GM21515 (cell line): ENCODE results near the gene KIF3A.

Experiments
- ATAC-seq: cut with Tn5 transposase; IDR thresholded peaks from one replicate; pipeline ENCODE4 v1.9.1; 2021; ENCODE audit not compliant: unreplicated experiment

The KIF3A gene

DNA sequence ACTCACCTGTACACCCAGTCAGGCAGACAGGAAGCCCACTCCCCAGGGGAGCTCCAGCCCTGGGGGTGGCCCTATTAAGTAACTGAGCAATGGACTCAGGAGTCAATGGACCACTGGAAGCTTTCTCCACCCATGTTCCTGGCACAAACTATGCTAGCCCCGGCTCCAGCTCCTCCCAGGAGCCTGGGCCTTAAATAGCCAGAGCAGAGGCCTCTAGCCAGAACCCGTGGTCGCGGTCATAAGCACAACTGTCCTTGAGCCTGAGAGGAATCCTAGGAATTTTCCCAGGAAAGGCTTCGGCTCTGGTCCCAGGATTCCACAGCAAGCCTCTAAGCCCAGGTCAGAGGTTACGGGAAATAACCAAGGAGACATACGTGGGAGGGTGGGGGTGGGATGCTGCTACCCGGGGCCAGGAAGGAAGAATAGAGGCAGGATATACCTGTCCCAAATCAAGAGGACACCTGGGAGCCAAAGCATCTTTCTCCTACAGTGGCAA lies 34.2 kb upstream of the KIF3A start:
- no peak for ATAC-seq

DNA sequence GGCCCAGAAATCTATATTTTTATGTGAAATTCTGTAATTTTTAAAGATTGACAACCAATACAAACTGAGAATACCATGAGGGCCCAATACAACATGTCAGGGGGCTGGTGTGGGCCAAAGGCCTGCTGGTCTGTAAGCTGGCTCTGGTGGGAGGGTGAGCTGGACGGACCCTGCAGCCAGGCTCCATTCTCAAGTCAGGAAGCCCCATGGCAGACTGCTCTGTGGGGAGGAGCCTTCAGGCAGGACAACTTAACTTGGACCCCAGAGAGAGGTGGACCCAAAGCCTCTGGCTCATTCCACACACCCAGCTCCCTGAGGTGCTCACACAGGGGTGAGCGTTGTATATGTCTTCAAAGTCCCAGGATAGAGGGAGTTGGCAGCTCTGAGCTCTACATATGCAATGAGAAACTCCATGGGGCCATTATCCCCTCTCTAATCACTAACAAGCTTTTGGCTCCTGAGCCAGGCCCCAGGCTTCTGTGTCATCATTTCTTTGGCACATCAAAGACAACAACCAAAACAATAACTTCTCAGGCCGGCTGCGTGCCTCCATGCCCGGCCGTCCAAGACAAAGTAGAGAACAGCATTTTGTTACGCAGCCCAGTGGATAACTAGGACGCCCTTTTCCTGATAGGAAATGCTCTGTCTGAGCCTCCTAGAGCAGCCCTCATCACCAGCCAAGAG lies 33.3 kb upstream of the KIF3A start:
- no peak for ATAC-seq

DNA sequence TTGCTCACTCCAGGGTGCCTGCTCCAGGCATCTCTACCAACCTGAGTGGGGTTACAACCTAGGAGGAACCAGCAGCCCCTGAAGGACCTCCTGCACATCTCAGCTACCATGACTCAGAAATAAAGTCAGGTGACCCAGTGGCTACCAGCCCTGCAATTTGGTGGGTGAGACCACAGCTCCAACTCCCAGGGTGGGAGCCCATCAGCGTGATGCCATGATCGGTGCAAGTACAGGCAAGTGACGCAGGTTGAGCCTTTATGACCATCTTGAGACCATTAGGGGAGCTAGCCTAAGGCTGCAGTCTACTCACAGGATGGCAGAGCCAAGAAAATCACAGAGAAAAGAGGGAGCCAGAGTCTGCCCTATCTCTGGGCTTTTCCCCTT lies 31.1 kb upstream of the KIF3A start:
- no peak for ATAC-seq

DNA sequence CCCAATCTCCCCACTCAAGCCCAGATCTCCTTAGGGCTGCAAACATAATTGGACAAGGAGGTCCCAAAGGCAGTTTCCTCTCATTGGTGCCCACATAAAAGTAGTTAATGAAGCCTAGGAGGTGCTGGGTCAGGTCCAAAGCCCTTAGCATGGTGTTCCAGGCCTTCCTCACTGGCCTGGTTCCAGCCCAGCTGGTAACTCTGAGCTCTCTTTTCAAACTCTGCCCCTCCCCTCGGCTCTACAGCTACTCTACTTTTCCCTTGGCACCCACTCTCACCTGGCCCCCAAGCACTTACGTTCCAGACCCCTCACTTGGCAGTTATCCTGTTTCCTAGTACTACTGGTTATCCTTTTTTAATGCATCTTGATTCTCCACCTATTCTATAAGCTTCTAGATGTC lies 29.8 kb upstream of the KIF3A start:
- ATAC-seq = no peak

- ATAC-seq = no peak
These were observed 29.4 kb upstream of the KIF3A start for GRCh38 chr5:132766806-132767055.

DNA sequence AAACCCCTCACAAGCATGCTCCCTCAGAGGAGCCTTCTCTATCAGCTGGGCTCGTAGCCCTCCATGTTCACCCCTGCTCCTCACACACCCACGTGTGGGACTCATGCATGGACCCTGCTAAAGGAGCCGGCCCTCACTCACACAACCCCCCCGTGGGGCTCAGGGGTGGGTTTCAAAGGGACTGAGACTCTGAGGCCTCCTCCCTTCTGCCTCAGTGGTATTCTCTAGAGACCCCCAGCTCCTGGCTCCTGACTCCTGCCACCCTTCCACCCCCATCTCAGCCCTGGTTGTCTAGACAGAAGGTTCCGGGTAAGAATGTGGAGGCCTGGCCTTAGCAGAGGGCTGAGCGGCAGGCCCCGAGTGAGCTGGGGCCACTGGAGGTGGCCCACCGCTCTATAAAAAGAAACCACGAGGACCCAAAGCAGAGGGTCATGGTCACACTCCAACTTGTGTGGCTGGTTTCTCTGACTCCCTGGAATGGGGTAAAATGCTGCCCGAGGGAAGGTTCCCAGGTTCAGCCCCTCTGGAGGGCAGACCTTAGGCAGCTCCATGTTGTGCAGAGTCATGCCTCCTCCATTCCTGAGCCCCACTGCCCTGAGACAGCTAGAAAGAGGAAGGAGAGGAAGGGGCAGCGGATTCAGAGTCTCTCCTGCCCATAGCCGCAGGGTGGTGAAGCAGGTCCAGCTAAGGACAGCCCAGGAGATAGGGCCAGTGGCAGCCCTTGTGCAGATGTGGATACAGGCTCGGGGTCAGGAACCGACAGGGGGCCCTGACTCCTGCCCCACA lies 28.9 kb upstream of the KIF3A start:
- ATAC-seq = no peak

DNA sequence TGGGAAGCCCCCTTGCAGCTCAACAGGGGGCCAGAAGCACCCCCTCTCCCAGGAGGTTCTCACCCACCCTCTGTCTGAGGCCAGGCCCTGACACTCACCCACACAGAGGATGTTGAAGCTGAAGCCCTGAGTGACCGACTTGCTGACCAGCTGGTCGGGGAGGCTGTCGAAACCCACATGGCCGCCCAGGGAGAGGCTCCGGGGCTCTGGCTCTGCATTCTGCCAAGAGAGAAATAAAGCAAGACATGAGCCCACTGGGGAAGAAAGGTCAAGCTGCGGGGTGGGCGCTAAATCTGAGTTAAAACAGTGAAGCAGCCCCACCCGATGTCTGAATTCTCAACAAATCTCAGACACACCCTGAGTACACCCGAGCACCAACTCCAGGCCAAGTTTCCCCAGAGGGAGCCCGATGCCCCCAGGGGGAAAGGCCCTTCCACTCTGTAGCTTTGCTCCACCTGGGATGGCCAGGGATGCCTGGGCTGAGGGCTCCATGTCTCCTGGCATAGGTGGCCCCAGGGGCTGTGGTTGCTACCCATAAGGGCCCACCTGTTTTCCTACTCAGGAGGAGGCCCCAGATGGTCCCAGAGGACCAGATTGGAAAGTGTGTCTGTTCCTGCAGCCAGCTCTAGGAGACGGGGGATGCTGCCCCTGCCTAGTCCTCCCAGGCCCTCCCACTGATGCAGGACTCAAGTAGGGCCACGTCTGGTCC lies 28.1 kb upstream of the KIF3A start:
- ATAC-seq = no peak

GRCh38 chr5:132764671-132765238 lies 27.4 kb upstream of the KIF3A start:
- ATAC-seq = no peak

- no peak for ATAC-seq
These were observed 26.7 kb upstream of the KIF3A start for GRCh38 chr5:132764051-132764450.

- ATAC-seq = no peak
These were observed 26.1 kb upstream of the KIF3A start for GRCh38 chr5:132763181-132764036.

DNA sequence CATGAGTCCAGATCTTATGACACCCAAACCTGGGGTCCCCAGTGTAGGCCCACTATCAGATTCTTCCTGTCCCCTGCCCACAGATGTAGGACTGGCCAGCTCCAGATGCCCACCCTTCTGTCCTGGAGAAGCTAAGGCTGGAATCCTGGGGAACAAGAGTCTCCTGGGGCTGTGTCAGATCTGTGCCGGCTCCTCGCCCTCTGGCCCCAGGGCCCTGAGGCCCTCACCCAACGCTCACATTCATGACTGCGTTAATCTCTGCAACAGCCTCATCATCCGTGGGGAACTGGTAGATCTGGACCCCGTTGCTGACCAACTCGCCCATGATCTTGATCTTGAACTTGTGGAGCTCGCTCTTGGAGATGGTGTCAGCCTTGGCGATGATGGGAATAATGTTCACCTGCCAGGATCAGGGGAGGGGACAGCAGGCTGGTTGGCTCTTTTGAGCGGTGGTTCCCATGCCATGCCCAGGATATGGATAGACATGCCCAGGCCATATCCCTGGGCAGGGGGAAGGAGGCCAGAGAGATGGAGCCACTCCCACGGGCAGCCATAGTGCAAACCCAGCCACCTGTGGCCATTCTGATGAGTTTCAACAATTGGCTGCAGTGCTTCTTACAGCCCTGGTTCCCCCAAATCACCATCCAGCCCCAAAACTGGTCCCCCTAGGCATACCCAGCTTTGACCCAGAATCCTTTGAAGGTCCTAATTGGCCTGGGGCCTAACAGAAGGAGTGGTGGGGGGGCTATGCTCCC lies 25.1 kb upstream of the KIF3A start:
- ATAC-seq = no peak

DNA sequence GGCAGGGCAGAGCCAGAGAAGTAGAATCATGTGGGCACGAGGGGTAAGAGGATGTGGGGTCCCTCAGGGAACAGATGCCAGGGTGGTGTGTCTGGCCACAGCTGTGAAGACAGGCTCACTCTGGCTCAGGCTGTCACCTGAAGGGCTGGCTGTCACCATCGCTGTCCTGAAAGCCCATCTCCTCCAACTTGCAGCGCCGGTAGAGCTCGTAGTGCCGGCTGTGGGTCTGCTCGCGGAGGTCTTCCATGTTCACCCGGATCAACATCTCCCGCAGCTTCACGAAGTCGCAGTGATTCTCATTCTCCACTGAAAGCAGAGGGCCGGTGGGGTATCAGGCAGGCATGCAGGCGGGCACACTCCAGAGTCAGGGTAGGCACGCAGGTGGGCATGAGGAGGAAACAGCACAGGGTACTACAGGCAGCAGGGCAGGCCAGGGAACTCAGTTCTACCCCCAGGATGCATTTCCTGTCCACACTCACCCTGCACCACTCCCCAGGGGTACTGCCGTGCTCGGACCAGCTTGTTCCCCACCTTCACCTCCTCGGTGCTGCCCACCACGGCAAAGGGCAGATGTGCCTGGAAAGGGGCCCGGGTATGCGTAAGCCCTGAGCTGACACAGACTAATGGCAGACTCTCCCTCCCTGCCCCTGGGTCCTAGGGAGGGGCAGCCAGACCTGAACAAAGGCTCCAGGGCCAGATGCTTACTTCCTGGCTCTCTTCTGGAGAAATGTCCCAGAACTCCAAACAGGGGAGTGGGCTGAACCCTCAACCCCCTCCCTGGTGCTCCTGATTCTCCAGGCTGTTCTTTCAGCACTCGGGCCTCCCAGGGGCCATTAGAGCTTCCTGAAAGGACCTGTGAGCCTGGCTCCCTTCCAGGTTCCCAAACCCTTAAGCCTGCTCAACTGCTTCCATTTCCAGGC lies 24.2 kb upstream of the KIF3A start:
- no peak for ATAC-seq

- ATAC-seq = no peak
These were observed 23.4 kb upstream of the KIF3A start for GRCh38 chr5:132760601-132761317.

DNA sequence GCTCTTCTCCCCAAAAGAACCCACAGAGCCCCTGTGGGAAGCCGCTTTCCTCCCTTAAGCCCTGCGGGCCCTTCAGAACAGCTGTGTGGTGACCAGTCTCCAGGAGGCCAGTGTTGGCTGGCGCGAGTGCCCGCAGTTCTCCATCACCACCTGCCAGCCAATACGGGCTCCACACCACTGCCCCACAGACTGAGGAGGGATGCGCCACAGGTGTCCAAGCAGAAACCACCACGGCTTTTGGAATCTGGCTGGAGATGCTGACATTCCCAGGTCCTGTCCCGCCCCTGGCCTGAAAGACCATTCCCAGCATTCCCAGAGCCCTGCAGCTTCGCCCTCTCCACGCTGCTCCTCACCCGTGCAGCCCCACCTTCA lies 22.7 kb upstream of the KIF3A start:
- no peak for ATAC-seq

DNA sequence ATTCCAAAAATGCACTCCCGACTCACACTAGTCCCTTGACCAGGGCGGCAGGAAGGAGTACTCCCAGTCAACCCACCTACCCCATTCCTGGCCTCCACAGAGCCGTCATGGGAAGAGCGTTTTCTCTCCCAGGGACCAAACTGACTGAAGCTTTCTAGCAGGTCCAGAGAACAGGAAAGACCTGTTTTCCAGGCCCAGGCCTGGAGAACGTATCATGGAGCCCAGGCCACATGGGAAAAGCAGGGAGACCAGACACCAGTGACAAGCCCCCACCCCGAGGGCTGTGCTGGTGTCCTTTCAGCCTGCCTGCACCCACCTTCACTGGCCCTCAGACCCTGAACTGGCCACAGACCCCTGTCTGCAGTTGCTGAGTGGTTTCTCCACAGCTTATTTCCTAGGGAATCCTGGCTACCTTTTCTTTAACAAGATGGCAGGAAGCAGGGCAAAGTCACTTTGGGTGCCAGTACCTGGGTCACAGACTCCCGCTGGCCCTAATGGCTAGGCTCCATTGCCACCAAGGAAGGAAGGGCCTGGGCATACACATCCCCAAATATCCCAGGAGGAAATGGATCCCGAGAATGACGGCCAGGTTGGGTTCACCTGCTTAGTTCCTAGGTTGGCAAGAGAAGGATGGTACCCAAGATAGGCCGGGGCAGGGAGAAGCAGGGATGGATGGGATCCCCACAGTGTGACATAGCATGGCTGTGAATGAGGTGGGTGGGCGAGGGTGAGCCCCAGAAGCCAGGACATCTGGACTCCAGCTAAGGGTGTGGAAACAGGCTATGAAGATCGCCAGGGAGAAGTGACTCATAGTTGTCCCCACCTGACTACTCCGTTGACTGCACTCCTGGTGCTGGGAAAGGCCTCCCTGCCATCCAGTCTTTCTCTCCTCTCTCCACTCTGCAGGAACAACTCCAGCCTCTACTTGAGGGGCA lies 22.0 kb upstream of the KIF3A start:
- ATAC-seq = no peak

DNA sequence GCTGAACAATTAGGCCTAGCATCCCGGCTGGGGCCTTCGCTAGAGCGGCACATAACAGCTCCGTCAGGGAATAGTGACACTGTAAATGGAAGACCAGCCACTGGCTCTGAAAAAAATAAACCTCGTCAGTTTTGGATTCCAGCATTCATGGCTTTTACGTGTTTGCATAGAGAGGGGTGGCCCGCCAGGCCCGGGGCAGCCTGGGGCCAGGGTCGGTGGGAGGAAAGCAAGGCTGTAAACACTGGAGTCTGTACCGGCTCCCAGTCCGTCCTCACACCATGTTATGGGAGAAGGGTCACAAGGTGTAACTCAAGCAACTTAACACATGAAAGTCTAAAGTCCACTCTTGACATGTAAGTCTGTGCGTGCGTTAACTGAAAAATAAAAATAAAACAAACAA lies 21.1 kb upstream of the KIF3A start:
- no peak for ATAC-seq

GRCh38 chr5:132756542-132756941 lies 19.2 kb upstream of the KIF3A start:
- ATAC-seq = no peak

- ATAC-seq = no peak
These were observed 17.6 kb upstream of the KIF3A start for GRCh38 chr5:132754947-132755346.
